Measurements from ENCODE around the gene UFC1. TPM values are rescaled to one million over a fixed set of nuclear protein-coding genes. Genes with fewer than 3 reads are reported as not detected.

Gene UFC1
- total and polyA plus RNA-seq, 8 donors, result 93.8 to 163 (median 144) TPM

GRCh38 chr1:161177112-161177935 is 23.5 kb downstream of the UFC1 start, which contains the start of gene B4GALT3:
B4GALT3 (minus strand) TSS chr1:161177507; CDS start chr1:161176060, 1,447 bp downstream.
- intact Hi-C loops (cut with DNase I), result no loop called here
- TF ChIP-seq CTCF (IDR thresholded peaks at IDR 0.05), result no peak
- H3K9me3 ChIP-seq, result no peaks in the 10 kb centered on the region

GRCh38 chr1:161177936-161178244 is 24.1 kb downstream of the UFC1 start:
- Histone ChIP-seq H3K4me3 (peak overlapping the region; percentile 69 to 81), H3K36me3 (peaks cover 0 to 29% of the 10 kb centered on the region in 2 donors), H3K4me1 (peaks cover 12 to 44% of the 10 kb centered on the region in 2 donors), H3K27me3 (no peaks in the 10 kb centered on the region), H3K9me3 (no peaks in the 10 kb centered on the region), H3K27ac (peak overlapping the region; percentile 69 to 77)
- ATAC-seq (no peak), DNase-seq (no peak)
- intact Hi-C loops (cut with DNase I), result no loop called here
- no peak for TF ChIP-seq CTCF (IDR thresholded peaks at IDR 0.05)

More at GRCh38 chr1:161177112-161177935, 23.5 kb downstream of the UFC1 start, which contains the start of gene B4GALT3:
- Histone ChIP-seq H3K4me3 (peak within 1 kb of the TSS; percentile 69 to 81), H3K27me3 (no peaks in the 10 kb centered on the region), H3K4me1 (peaks cover 13 to 40% of the 10 kb centered on the region in 2 donors), H3K36me3 (peaks cover 0 to 34% of the 10 kb centered on the region in 2 donors), H3K27ac (peak within 1 kb of the TSS; percentile 69 to 77)
- DNase-seq, result peak; percentile 83 to 99 (median 90)
- ATAC-seq, result peak; percentile 98

- intact Hi-C loops (cut with DNase I), result no loop called here
- ATAC-seq (no peak), DNase-seq (peak in 1 of 4 donors; percentile 7)
- Histone ChIP-seq H3K27me3 (no peaks in the 10 kb centered on the region), H3K4me1 (peaks cover 13 to 60% of the 10 kb centered on the region in 2 donors), H3K36me3 (peaks cover 0 to 11% of the 10 kb centered on the region in 2 donors), H3K9me3 (no peaks in the 10 kb centered on the region), H3K27ac (no peak overlapping the region), H3K4me3 (no peak overlapping the region)
- no peak for TF ChIP-seq CTCF (IDR thresholded peaks at IDR 0.05)
Measured at GRCh38 chr1:161179698-161180097, 25.9 kb downstream of the UFC1 start.

GRCh38 chr1:161180639-161181038 is 26.9 kb downstream of the UFC1 start:
- DNase-seq (no peak), ATAC-seq (no peak)
- H3K27me3 ChIP-seq, result no peaks in the 10 kb centered on the region
- intact Hi-C loops (cut with DNase I), result no loop called here
- H3K27ac ChIP-seq, result no peak overlapping the region
- H3K9me3 ChIP-seq, result no peaks in the 10 kb centered on the region
- no peak overlapping the region for H3K4me3 ChIP-seq
- no peak for TF ChIP-seq CTCF (IDR thresholded peaks at IDR 0.05)
- peaks cover 0 to 2% of the 10 kb centered on the region in 2 donors for H3K36me3 ChIP-seq
- H3K4me1 ChIP-seq, result peaks cover 14 to 60% of the 10 kb centered on the region in 2 donors

- Histone ChIP-seq H3K27me3 (no peaks in the 10 kb centered on the region), H3K36me3 (no peaks in the 10 kb centered on the region), H3K27ac (peak overlapping the region in 1 of 2 donors; percentile 41), H3K4me1 (peaks cover 5 to 63% of the 10 kb centered on the region in 2 donors), H3K4me3 (no peak overlapping the region), H3K9me3 (no peaks in the 10 kb centered on the region)
- intact Hi-C loops (cut with DNase I), result no loop called here
- TF ChIP-seq CTCF (IDR thresholded peaks at IDR 0.05), result no peak
- DNase-seq (peak in 1 of 4 donors; percentile 27), ATAC-seq (no peak)
Measured at GRCh38 chr1:161182214-161182613, 28.4 kb downstream of the UFC1 start.
